Midbrain (tissue), 1 donor: ENCODE measurements around the gene CYLD.

Experiments used
- DNase-seq: peaks from one replicate; lab custom pipeline; 2025; lab: John Stamatoyannopoulos, UW

The CYLD gene

GRCh38 chr16:50740736-50741135 lies 1.1 kb upstream of the CYLD start:
- no peak for DNase-seq

- no peak for DNase-seq
Observed at GRCh38 chr16:50741225-50741780, 583 bp upstream of the CYLD start.

GRCh38 chr16:50742576-50743200 lies 802 bp downstream of the CYLD start:
- DNase-seq = peak; percentile 49

- DNase-seq = no peak
Observed at GRCh38 chr16:50743581-50744225, 1.8 kb downstream of the CYLD start.

GRCh38 chr16:50744881-50745280 lies 3.0 kb downstream of the CYLD start:
- DNase-seq = no peak

GRCh38 chr16:50745940-50746339 lies 4.1 kb downstream of the CYLD start:
- DNase-seq = no peak

- DNase-seq = peak; percentile 48
Observed at GRCh38 chr16:50747207-50747956, 5.5 kb downstream of the CYLD start.

- no peak for DNase-seq
Observed at GRCh38 chr16:50751528-50751927, 9.6 kb downstream of the CYLD start.

GRCh38 chr16:50752471-50753235 lies 10.8 kb downstream of the CYLD start:
- DNase-seq = no peak

- peak; percentile 32 for DNase-seq
Observed at GRCh38 chr16:50756473-50756872, 14.6 kb downstream of the CYLD start.

- DNase-seq = no peak
Observed at GRCh38 chr16:50761267-50761666, 19.4 kb downstream of the CYLD start.

GRCh38 chr16:50762241-50762640 lies 20.4 kb downstream of the CYLD start:
- DNase-seq = no peak

- no peak for DNase-seq
Observed at GRCh38 chr16:50763211-50763610, 21.3 kb downstream of the CYLD start.

- no peak for DNase-seq
Observed at GRCh38 chr16:50765260-50765659, 23.4 kb downstream of the CYLD start.

- DNase-seq = no peak
Observed at GRCh38 chr16:50765861-50766260, 24.0 kb downstream of the CYLD start.

GRCh38 chr16:50767197-50767596 lies 25.3 kb downstream of the CYLD start:
- no peak for DNase-seq

- DNase-seq = no peak
Observed at GRCh38 chr16:50771366-50771765, 29.5 kb downstream of the CYLD start.

GRCh38 chr16:50774405-50774804 lies 32.5 kb downstream of the CYLD start:
- no peak for DNase-seq

GRCh38 chr16:50774960-50775359 lies 33.1 kb downstream of the CYLD start:
- DNase-seq = no peak

- no peak for DNase-seq
Observed at GRCh38 chr16:50776037-50776436, 34.2 kb downstream of the CYLD start.

- DNase-seq = peak; percentile 18
Observed at GRCh38 chr16:50778284-50779163, 36.6 kb downstream of the CYLD start.
